H1 (cell line): ENCODE data around the gene SLC35G6. TPM values are rescaled to one million over a fixed set of nuclear protein-coding genes. Genes with fewer than 3 reads are reported as not detected.

ENCODE experiments used
- BCL11A ChIP-seq, 2 experiments: IDR thresholded peaks; one replicate each; pipeline ENCODE4 v1.6.1; 2011; ENCODE audit warnings: low read depth in 2 of 2, low read length in 2 of 2, mild to moderate bottlenecking in 2 of 2
- GTF2F1 ChIP-seq: IDR thresholded peaks from 2 replicates; pipeline ENCODE4 v1.6.1; 2012; ENCODE audit warnings: low read depth, low read length, improper control_type of control experiment, borderline replicate concordance
- KDM5A ChIP-seq: fragments of 200-600 bp; IDR thresholded peaks from 2 replicates; pipeline ENCODE4 v1.7.1; 2012; ENCODE audit warnings: mild to moderate bottlenecking, low read length, inconsistent platforms, mixed read lengths
- NANOG ChIP-seq: IDR thresholded peaks from 2 replicates; pipeline ENCODE4 v1.6.1; 2011; ENCODE audit warnings: low read length, low read depth, mild to moderate bottlenecking, inconsistent platforms; ENCODE audit not compliant: insufficient read depth, poor library complexity, severe bottlenecking
- NRF1 ChIP-seq: IDR thresholded peaks from 2 replicates; pipeline ENCODE4 v1.6.1; 2011; ENCODE audit warnings: mild to moderate bottlenecking, low read depth, low read length, improper control_type of control experiment
- TCF12 ChIP-seq: IDR thresholded peaks from 2 replicates; pipeline ENCODE4 v1.6.1; 2011; ENCODE audit warnings: low read depth, mild to moderate bottlenecking, low read length
- YY1 ChIP-seq: IDR thresholded peaks from 2 replicates; pipeline ENCODE4 v1.6.1; 2011; ENCODE audit warnings: low read depth, mild to moderate bottlenecking, low read length
- polyA plus RNA-seq, 7 experiments: library from polyadenylated mRNA; depleted of rRNA in 3 of 7; stranded (reverse) in 5 of 7; unstranded in 2 of 7; fragments of >200 nt in 5 of 7; fragments of 200-250 nt in 2 of 7; gene quantifications; 1 replicate in 5 of 7; 2 replicates in 1 of 7; 4 replicates in 1 of 7; pipeline versions ENCODE4 v1.2.1 to v1.2.3, GENCODE V29; 2011 to 2013; ENCODE audit warnings: missing spikeins in 2 of 7, mixed read lengths in 2 of 7
- total RNA-seq: library from RNA; stranded (reverse); fragmentation: NEBNext Ultra II Directional; extraction: Animal tissue kit (Norgen Biotek cat#: 25700); gene quantifications from 2 replicates; pipeline ENCODE4 v1.2.1, GENCODE V29; 2021
- TF ChIP-seq, protein P1 (sequence below): fragments of 300-600 bp; sonication (generic); IDR thresholded peaks from 2 replicates; pipeline ENCODE4 v1.7.1; 2012; ENCODE audit warnings: low read length, moderate library complexity, mild to moderate bottlenecking, inconsistent platforms; ENCODE audit not compliant: insufficient replicate concordance

The SLC35G6 gene
- total and polyA plus RNA-seq, 2 of the 8 experiments (the other 6 are each of a cell fraction or from before 2014, with no cell fraction given), result 0.05 TPM; not detected in 1

GRCh38 chr17:7476494-7476893 is 4.8 kb upstream of the SLC35G6 start (continued):
- TF ChIP-seq, protein P1, sequence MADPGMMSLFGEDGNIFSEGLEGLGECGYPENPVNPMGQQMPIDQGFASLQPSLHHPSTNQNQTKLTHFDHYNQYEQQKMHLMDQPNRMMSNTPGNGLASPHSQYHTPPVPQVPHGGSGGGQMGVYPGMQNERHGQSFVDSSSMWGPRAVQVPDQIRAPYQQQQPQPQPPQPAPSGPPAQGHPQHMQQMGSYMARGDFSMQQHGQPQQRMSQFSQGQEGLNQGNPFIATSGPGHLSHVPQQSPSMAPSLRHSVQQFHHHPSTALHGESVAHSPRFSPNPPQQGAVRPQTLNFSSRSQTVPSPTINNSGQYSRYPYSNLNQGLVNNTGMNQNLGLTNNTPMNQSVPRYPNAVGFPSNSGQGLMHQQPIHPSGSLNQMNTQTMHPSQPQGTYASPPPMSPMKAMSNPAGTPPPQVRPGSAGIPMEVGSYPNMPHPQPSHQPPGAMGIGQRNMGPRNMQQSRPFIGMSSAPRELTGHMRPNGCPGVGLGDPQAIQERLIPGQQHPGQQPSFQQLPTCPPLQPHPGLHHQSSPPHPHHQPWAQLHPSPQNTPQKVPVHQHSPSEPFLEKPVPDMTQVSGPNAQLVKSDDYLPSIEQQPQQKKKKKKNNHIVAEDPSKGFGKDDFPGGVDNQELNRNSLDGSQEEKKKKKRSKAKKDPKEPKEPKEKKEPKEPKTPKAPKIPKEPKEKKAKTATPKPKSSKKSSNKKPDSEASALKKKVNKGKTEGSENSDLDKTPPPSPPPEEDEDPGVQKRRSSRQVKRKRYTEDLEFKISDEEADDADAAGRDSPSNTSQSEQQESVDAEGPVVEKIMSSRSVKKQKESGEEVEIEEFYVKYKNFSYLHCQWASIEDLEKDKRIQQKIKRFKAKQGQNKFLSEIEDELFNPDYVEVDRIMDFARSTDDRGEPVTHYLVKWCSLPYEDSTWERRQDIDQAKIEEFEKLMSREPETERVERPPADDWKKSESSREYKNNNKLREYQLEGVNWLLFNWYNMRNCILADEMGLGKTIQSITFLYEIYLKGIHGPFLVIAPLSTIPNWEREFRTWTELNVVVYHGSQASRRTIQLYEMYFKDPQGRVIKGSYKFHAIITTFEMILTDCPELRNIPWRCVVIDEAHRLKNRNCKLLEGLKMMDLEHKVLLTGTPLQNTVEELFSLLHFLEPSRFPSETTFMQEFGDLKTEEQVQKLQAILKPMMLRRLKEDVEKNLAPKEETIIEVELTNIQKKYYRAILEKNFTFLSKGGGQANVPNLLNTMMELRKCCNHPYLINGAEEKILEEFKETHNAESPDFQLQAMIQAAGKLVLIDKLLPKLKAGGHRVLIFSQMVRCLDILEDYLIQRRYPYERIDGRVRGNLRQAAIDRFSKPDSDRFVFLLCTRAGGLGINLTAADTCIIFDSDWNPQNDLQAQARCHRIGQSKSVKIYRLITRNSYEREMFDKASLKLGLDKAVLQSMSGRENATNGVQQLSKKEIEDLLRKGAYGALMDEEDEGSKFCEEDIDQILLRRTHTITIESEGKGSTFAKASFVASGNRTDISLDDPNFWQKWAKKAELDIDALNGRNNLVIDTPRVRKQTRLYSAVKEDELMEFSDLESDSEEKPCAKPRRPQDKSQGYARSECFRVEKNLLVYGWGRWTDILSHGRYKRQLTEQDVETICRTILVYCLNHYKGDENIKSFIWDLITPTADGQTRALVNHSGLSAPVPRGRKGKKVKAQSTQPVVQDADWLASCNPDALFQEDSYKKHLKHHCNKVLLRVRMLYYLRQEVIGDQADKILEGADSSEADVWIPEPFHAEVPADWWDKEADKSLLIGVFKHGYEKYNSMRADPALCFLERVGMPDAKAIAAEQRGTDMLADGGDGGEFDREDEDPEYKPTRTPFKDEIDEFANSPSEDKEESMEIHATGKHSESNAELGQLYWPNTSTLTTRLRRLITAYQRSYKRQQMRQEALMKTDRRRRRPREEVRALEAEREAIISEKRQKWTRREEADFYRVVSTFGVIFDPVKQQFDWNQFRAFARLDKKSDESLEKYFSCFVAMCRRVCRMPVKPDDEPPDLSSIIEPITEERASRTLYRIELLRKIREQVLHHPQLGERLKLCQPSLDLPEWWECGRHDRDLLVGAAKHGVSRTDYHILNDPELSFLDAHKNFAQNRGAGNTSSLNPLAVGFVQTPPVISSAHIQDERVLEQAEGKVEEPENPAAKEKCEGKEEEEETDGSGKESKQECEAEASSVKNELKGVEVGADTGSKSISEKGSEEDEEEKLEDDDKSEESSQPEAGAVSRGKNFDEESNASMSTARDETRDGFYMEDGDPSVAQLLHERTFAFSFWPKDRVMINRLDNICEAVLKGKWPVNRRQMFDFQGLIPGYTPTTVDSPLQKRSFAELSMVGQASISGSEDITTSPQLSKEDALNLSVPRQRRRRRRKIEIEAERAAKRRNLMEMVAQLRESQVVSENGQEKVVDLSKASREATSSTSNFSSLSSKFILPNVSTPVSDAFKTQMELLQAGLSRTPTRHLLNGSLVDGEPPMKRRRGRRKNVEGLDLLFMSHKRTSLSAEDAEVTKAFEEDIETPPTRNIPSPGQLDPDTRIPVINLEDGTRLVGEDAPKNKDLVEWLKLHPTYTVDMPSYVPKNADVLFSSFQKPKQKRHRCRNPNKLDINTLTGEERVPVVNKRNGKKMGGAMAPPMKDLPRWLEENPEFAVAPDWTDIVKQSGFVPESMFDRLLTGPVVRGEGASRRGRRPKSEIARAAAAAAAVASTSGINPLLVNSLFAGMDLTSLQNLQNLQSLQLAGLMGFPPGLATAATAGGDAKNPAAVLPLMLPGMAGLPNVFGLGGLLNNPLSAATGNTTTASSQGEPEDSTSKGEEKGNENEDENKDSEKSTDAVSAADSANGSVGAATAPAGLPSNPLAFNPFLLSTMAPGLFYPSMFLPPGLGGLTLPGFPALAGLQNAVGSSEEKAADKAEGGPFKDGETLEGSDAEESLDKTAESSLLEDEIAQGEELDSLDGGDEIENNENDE, result no peak
- TF ChIP-seq YY1 (no peak), KDM5A (no peak), NRF1 (no peak), BCL11A (IDR thresholded peaks at IDR 0.05; ENCODE audit: low read depth in 2 of 2, low read length in 2 of 2) (no peak), NANOG (no peak), TCF12 (no peak), GTF2F1 (no peak)
